Endothelial cell of umbilical vein (primary cell): ENCODE results near the gene GYG1.

Experiments used
- EZH2 ChIP-seq: IDR thresholded peaks from 2 replicates; pipeline ENCODE4 v1.6.1; 2012; ENCODE audit warnings: borderline replicate concordance, low read depth, mild to moderate bottlenecking, moderate library complexity, low read length, inconsistent platforms; ENCODE audit not compliant: severe bottlenecking
- FOS ChIP-seq: IDR thresholded peaks from 2 replicates; pipeline ENCODE4 v1.6.1; 2011; ENCODE audit warnings: mild to moderate bottlenecking, low read length, moderate library complexity, borderline replicate concordance; ENCODE audit not compliant: insufficient read depth
- GATA2 ChIP-seq: IDR thresholded peaks from 2 replicates; pipeline ENCODE4 v1.7.0; 2011; ENCODE audit warnings: low read depth, mild to moderate bottlenecking, moderate library complexity, mixed read lengths, low read length; ENCODE audit not compliant: insufficient read length, insufficient read depth
- JUN ChIP-seq: IDR thresholded peaks from 2 replicates; pipeline ENCODE4 v1.6.1; 2011; ENCODE audit warnings: borderline replicate concordance, low read depth; ENCODE audit not compliant: insufficient read length, insufficient read depth
- MYC ChIP-seq: IDR thresholded peaks from one replicate; pipeline ENCODE4 v1.6.1; 2011; ENCODE audit warnings: mild to moderate bottlenecking, low read depth, low read length
- POLR2A ChIP-seq: IDR thresholded peaks from 2 replicates; pipeline ENCODE4 v1.6.1; 2012; ENCODE audit warnings: low read depth, mild to moderate bottlenecking, control low read depth, low read length
- POLR2AphosphoS5 ChIP-seq: IDR thresholded peaks from 2 replicates; pipeline ENCODE4 v1.6.1; 2012; ENCODE audit warnings: low read depth, mild to moderate bottlenecking, control low read depth, low read length, moderate library complexity; ENCODE audit not compliant: insufficient read depth
- TF ChIP-seq, protein P1 (sequence below), 2 donors: IDR thresholded peaks; 1 replicate in 1 of 2; 2 replicates in 1 of 2; pipeline ENCODE4 v1.5.1; 2011; ENCODE audit warnings: low read length in 2 of 2, mild to moderate bottlenecking in 2 of 2, moderate library complexity in 2 of 2, control low read depth in 1 of 2, inconsistent platforms in 1 of 2, low read depth in 1 of 2; ENCODE audit not compliant: insufficient read depth in 1 of 2; ENCODE audit errors: extremely low read depth in 1 of 2
- TF ChIP-seq, protein P2 (sequence below): IDR thresholded peaks from 2 replicates; pipeline ENCODE4 v1.6.1; 2011; ENCODE audit not compliant: insufficient read depth, insufficient read length

DNA sequence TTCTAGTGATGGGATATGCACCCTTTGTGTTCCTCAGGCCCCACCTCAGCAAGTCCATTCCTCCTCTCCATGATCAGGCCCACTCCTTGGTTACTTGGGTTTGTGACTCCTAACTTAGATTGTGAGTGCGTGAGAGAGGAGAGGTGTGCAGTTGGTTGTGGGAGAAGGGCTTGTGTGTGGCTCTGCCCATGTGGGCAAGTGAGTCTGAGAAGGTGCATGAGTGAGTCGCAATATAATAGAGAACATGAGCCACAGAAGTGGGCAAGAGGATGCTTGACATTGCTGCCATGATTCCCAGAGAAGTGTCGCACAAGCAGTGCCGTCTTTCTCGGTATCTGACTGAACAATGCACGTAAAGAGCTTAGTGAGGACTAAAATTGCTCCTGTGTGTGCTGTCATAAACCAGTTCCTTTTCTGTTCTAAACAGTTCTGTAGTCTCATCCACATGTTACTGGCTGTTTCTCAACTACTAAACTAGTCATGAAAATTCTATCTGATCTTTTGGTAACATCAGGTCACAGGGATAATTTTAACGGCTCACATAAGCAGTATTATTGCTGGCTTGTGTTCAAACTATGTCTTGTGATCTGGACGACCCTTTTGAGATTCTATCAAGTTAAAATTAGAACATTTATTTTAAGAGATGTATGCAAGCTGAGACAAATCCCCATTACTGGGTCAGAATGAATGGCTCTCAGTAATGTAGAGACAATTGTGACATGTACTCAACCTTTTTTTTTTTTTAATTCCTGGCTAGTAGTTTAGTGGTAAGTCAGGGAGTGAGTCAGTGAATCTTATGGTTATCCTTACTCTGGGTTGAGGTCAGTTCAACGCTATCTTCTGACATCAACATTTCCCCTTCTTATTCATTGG lies 25.6 kb downstream of the GYG1 start:
- TF ChIP-seq, protein P1, sequence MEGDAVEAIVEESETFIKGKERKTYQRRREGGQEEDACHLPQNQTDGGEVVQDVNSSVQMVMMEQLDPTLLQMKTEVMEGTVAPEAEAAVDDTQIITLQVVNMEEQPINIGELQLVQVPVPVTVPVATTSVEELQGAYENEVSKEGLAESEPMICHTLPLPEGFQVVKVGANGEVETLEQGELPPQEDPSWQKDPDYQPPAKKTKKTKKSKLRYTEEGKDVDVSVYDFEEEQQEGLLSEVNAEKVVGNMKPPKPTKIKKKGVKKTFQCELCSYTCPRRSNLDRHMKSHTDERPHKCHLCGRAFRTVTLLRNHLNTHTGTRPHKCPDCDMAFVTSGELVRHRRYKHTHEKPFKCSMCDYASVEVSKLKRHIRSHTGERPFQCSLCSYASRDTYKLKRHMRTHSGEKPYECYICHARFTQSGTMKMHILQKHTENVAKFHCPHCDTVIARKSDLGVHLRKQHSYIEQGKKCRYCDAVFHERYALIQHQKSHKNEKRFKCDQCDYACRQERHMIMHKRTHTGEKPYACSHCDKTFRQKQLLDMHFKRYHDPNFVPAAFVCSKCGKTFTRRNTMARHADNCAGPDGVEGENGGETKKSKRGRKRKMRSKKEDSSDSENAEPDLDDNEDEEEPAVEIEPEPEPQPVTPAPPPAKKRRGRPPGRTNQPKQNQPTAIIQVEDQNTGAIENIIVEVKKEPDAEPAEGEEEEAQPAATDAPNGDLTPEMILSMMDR (IDR thresholded peaks at IDR 0.05; ENCODE audit: extremely low read depth in 1 of 2, insufficient read depth in 1 of 2, low read depth in 1 of 2, low read length in 2 of 2) = no peak
- TF ChIP-seq POLR2A = no peak
- peak; percentile 49 for TF ChIP-seq GATA2
- no peak for TF ChIP-seq EZH2
- TF ChIP-seq, protein P2, sequence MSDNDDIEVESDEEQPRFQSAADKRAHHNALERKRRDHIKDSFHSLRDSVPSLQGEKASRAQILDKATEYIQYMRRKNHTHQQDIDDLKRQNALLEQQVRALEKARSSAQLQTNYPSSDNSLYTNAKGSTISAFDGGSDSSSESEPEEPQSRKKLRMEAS = no peak
- TF ChIP-seq POLR2AphosphoS5 = no peak
- peak; percentile 45 for TF ChIP-seq FOS
- no peak for TF ChIP-seq MYC
- no peak for TF ChIP-seq JUN
